Measurements from ENCODE around the gene THRAP3.

DNA sequence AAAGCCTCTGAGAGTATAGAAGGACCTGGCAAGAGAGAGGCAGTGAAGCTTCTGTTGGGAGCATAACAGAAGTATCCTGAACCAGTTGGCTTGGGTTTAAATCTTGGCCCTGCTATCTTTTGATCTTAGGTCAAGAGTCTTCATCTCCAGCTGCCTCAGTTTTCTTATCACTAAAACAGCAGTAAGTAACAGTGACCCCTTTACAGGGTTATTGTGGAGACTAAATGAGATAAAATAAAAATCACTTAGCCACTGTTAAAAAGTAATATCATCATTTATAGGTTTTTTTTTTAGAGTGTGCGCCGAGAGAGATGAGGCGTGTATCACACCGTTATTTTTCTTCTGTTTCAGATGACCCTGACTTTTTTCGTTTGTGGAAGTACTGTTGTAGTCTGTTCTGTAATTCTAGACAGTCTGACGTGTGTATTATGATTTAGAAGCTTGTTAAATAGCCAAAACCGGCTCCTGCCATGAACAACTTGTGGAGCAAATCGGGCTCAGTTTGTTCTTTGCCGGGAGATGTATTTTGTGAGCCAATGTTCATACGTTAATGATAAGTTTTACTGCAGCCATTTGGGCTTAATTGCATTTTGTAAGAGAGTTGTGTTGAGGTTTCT, 1.1 kb downstream of the THRAP3 start:
- TF ChIP-seq POLR2AphosphoS5 (IDR thresholded peaks at IDR 0.05; ENCODE audit: insufficient read depth, low read depth, low read length) (no peak), POLR2A (IDR thresholded peaks at IDR 0.05; ENCODE audit: low read depth, low read length) (no peak), CTCF (IDR thresholded peaks at IDR 0.05; ENCODE audit: extremely low read depth in 1 of 2, insufficient read depth in 1 of 2, low read depth in 1 of 2, low read length in 2 of 2) (no peak), EZH2 (IDR thresholded peaks at IDR 0.05; ENCODE audit: borderline replicate concordance, low read depth, low read length, severe bottlenecking) (no peak), MYC (IDR thresholded peaks at IDR 0.05; ENCODE audit: low read depth, low read length) (no peak)
